Myocyte (in vitro differentiated cells): ENCODE results near the gene TTYH2. TPM values are rescaled to one million over a fixed set of nuclear protein-coding genes. Genes with fewer than 3 reads are reported as not detected.
"Not testable (repeated sequence)": the region's sequence is repeated elsewhere in the genome, so short reads cannot be mapped to it uniquely, and the experiment has no call there.

Experiments used
- DNase-seq: peaks from one replicate; pipeline ENCODE4 v3.0.0-alpha.2; 2012; ENCODE audit warnings: low read depth
- total RNA-seq: library from RNA; depleted of rRNA; stranded (reverse); fragments of >200 nt; gene quantifications from 2 replicates; pipeline ENCODE4 v1.2.3, GENCODE V29; 2014

The TTYH2 gene
- total RNA-seq, 1 donor from 2014 or later = 1.4 TPM

- no peak for DNase-seq
These were observed 39.7 kb downstream of the TTYH2 start for GRCh38 chr17:74253036-74253435.

GRCh38 chr17:74257311-74257710, 43.9 kb downstream of the TTYH2 start:
- no peak for DNase-seq

GRCh38 chr17:74259667-74260524, 46.5 kb downstream of the TTYH2 start:
- DNase-seq = peak; percentile 15

- no peak for DNase-seq
These were observed 47.1 kb downstream of the TTYH2 start for GRCh38 chr17:74260525-74260850.

GRCh38 chr17:74262601-74263000, 49.2 kb downstream of the TTYH2 start:
- no peak for DNase-seq

GRCh38 chr17:74267054-74267453, 53.7 kb downstream of the TTYH2 start:
- DNase-seq = not testable (repeated sequence)

GRCh38 chr17:74267579-74267978, 54.2 kb downstream of the TTYH2 start:
- DNase-seq = no peak

- DNase-seq = no peak
These were observed 54.7 kb downstream of the TTYH2 start for GRCh38 chr17:74267987-74268499.

GRCh38 chr17:74268558-74268957, 55.2 kb downstream of the TTYH2 start:
- no peak for DNase-seq

GRCh38 chr17:74270333-74270732, 57.0 kb downstream of the TTYH2 start:
- no peak for DNase-seq

GRCh38 chr17:74271281-74271680, 57.9 kb downstream of the TTYH2 start:
- DNase-seq = no peak

GRCh38 chr17:74271901-74272561, 58.7 kb downstream of the TTYH2 start:
- DNase-seq = peak; percentile 5

GRCh38 chr17:74272731-74273201, 59.4 kb downstream of the TTYH2 start:
- no peak for DNase-seq

- no peak for DNase-seq
These were observed 60.8 kb downstream of the TTYH2 start, which contains the start of gene DNAI2 for GRCh38 chr17:74274060-74274708. Gene DNAI2, plus strand, starts transcription at chr17:74274234. Its CDS starts 7,584 bp downstream, at chr17:74281818.

GRCh38 chr17:74274709-74275340, 61.5 kb downstream of the TTYH2 start:
- DNase-seq = no peak

GRCh38 chr17:74276051-74276476, 62.7 kb downstream of the TTYH2 start:
- DNase-seq = no peak

GRCh38 chr17:74276541-74277009, 63.2 kb downstream of the TTYH2 start:
- DNase-seq = no peak

GRCh38 chr17:74277935-74278334, 64.6 kb downstream of the TTYH2 start:
- no peak for DNase-seq

GRCh38 chr17:74279617-74280016, 66.2 kb downstream of the TTYH2 start:
- DNase-seq = not testable (repeated sequence)

- no peak for DNase-seq
These were observed 66.7 kb downstream of the TTYH2 start for GRCh38 chr17:74280093-74280513.

GRCh38 chr17:74281799-74282198, 68.4 kb downstream of the TTYH2 start:
- no peak for DNase-seq
